Fibroblast of lung (primary cell): ENCODE results near the gene CST9. TPM values are rescaled to one million over a fixed set of nuclear protein-coding genes. Genes with fewer than 3 reads are reported as not detected.

Experiments
- DNase-seq, 2 donors: peaks; one replicate each; pipeline versions ENCODE4 v3.0.0 to v3.0.0-alpha.2; 2010; ENCODE audit warnings: low read depth in 2 of 2
- H2AFZ ChIP-seq: 2 replicates; pipeline ENCODE4 v1.5.1; 2012; ENCODE audit warnings: low read length, control low read depth, inconsistent platforms
- H3K27ac ChIP-seq: 2 replicates; pipeline ENCODE4 v1.5.1; 2011; ENCODE audit warnings: low read length, control low read depth; ENCODE audit not compliant: insufficient read depth
- H3K27me3 ChIP-seq: 2 replicates; pipeline ENCODE4 v1.5.1; 2011; ENCODE audit warnings: mild to moderate bottlenecking, low read length; ENCODE audit not compliant: control insufficient read depth, insufficient read depth
- H3K36me3 ChIP-seq: 2 replicates; pipeline ENCODE4 v1.5.1; 2011; ENCODE audit warnings: low read length; ENCODE audit not compliant: control insufficient read depth, insufficient read depth
- H3K4me1 ChIP-seq: 2 replicates; pipeline ENCODE4 v1.5.1; 2011; ENCODE audit warnings: low read length; ENCODE audit not compliant: control insufficient read depth, insufficient read depth; ENCODE audit errors: extremely low read depth
- H3K4me2 ChIP-seq: 2 replicates; pipeline ENCODE4 v1.5.1; 2011; ENCODE audit warnings: low read length, control low read depth; ENCODE audit not compliant: insufficient read depth; ENCODE audit errors: extremely low read depth
- H3K4me3 ChIP-seq, 4 experiments: fragments of 200-600 bp in 1 of 4; sonication (generic) in 1 of 4; replicated peaks in 1 of 4; 2 replicates each; pipeline ENCODE4 v1.5.1; 2011 to 2016; ENCODE audit warnings: low read length in 4 of 4, low read depth in 3 of 4, mild to moderate bottlenecking in 3 of 4, control low read depth in 2 of 4, inconsistent platforms in 1 of 4, mixed read lengths in 1 of 4; ENCODE audit not compliant: insufficient read depth in 1 of 4; ENCODE audit errors: control extremely low read depth in 1 of 4
- H3K79me2 ChIP-seq: 2 replicates; pipeline ENCODE4 v1.5.1; 2012; ENCODE audit warnings: mild to moderate bottlenecking, low read length, inconsistent platforms; ENCODE audit not compliant: control insufficient read depth, insufficient read depth
- H3K9ac ChIP-seq: 2 replicates; pipeline ENCODE4 v1.5.1; 2011; ENCODE audit warnings: mild to moderate bottlenecking, low read length, control low read depth; ENCODE audit not compliant: insufficient read depth
- H3K9me3 ChIP-seq: 2 replicates; pipeline ENCODE4 v1.5.1; 2012; ENCODE audit warnings: low read depth, low read length; ENCODE audit not compliant: control insufficient read depth, insufficient read depth
- H4K20me1 ChIP-seq: 2 replicates; pipeline ENCODE4 v1.5.1; 2011; ENCODE audit warnings: low read length; ENCODE audit not compliant: control insufficient read depth, insufficient read depth; ENCODE audit errors: extremely low read depth
- CTCF ChIP-seq, 2 donors: IDR thresholded peaks in 1 of 2; conservative IDR thresholded peaks in 1 of 2; 1 replicate in 1 of 2; 2 replicates in 1 of 2; pipeline ENCODE4 v1.5.1; 2011 to 2012; ENCODE audit warnings: low read length in 2 of 2, control low read depth in 1 of 2, inconsistent platforms in 1 of 2, low read depth in 1 of 2, mild to moderate bottlenecking in 1 of 2
- EZH2 ChIP-seq: IDR thresholded peaks from 2 replicates; pipeline ENCODE4 v1.5.1; 2012; ENCODE audit warnings: low read length, control low read depth, mild to moderate bottlenecking; ENCODE audit errors: missing control alignments
- polyA plus RNA-seq, 2 donors: library from polyadenylated mRNA; depleted of rRNA in 1 of 2; stranded (reverse) in 1 of 2; unstranded in 1 of 2; fragments of >200 nt; gene quantifications; 2 replicates each; pipeline ENCODE4 v1.2.1, GENCODE V29; 2011 to 2012; ENCODE audit warnings: missing spikeins in 1 of 2
- total RNA-seq: library from RNA; depleted of rRNA; stranded (reverse); fragments of >200 nt; gene quantifications from 2 replicates; pipeline ENCODE4 v1.2.1, GENCODE V29; 2014

Gene CST9
- total and polyA plus RNA-seq, 2 donors (not counting 1 experiment from before 2014, with no cell fraction given), result not detected

- H3K36me3 ChIP-seq, result no peaks in the 10 kb centered on the region
Observed at GRCh38 chr20:23647346-23647745, 41.6 kb upstream of the CST9 start.

GRCh38 chr20:23646106-23646873 lies 40.6 kb upstream of the CST9 start:
- Histone ChIP-seq H3K27me3 (no peaks in the 10 kb centered on the region), H3K9ac (no peak overlapping the region), H3K9me3 (no peaks in the 10 kb centered on the region), H3K36me3 (no peaks in the 10 kb centered on the region), H3K4me2 (no peak overlapping the region), H3K4me1 (peaks cover 12% of the 10 kb centered on the region), H3K79me2 (no peaks in the 10 kb centered on the region), H4K20me1 (no peaks in the 10 kb centered on the region), H2AFZ (no peak overlapping the region), H3K27ac (no peak overlapping the region), H3K4me3 (no peak overlapping the region)
- no peak for DNase-seq
- TF ChIP-seq CTCF (conservative IDR thresholded peaks at IDR 0.05 in 1 of 2, IDR thresholded peaks at IDR 0.05 in 1 of 2; ENCODE audit: low read depth in 1 of 2, low read length in 2 of 2) (no peak), EZH2 (no peak)

More at GRCh38 chr20:23647346-23647745, 41.6 kb upstream of the CST9 start:
- TF ChIP-seq EZH2 (no peak), CTCF (conservative IDR thresholded peaks at IDR 0.05 in 1 of 2, IDR thresholded peaks at IDR 0.05 in 1 of 2; ENCODE audit: low read depth in 1 of 2, low read length in 2 of 2) (no peak)
- no peaks in the 10 kb centered on the region for H3K79me2 ChIP-seq
- DNase-seq, result peak in 1 of 2 donors; percentile 62
- no peak overlapping the region for H3K4me3 ChIP-seq
- H2AFZ ChIP-seq, result no peak overlapping the region
- H3K9me3 ChIP-seq, result no peaks in the 10 kb centered on the region
- no peaks in the 10 kb centered on the region for H4K20me1 ChIP-seq
- no peak overlapping the region for H3K4me2 ChIP-seq
- H3K27me3 ChIP-seq, result no peaks in the 10 kb centered on the region
- H3K27ac ChIP-seq, result no peak overlapping the region
- peaks cover 6% of the 10 kb centered on the region for H3K4me1 ChIP-seq
- H3K9ac ChIP-seq, result no peak overlapping the region

GRCh38 chr20:23645575-23645974 lies 39.9 kb upstream of the CST9 start:
- H3K9me3 ChIP-seq, result no peaks in the 10 kb centered on the region
- H3K79me2 ChIP-seq, result no peaks in the 10 kb centered on the region
- H2AFZ ChIP-seq, result no peak overlapping the region
- H3K27me3 ChIP-seq, result no peaks in the 10 kb centered on the region
- H3K27ac ChIP-seq, result no peak overlapping the region
- H3K4me1 ChIP-seq, result peaks cover 12% of the 10 kb centered on the region
- no peak for TF ChIP-seq CTCF (conservative IDR thresholded peaks at IDR 0.05 in 1 of 2, IDR thresholded peaks at IDR 0.05 in 1 of 2; ENCODE audit: low read depth in 1 of 2, low read length in 2 of 2)
- TF ChIP-seq EZH2, result no peak
- H3K9ac ChIP-seq, result no peak overlapping the region
- no peaks in the 10 kb centered on the region for H3K36me3 ChIP-seq
- no peak overlapping the region for H3K4me2 ChIP-seq
- DNase-seq, result no peak
- H3K4me3 ChIP-seq, result no peak overlapping the region
- no peaks in the 10 kb centered on the region for H4K20me1 ChIP-seq
